AG09309 (cell line): ENCODE measurements around the gene KHDRBS2.

Experiments used
- DNase-seq: peaks from one replicate; pipeline ENCODE4 v3.0.0-alpha.2; 2010; ENCODE audit warnings: low read depth
- H3K4me3 ChIP-seq: 2 replicates; pipeline ENCODE4 v1.5.1; 2011; ENCODE audit warnings: mild to moderate bottlenecking, low read depth, low read length, moderate library complexity; ENCODE audit not compliant: control insufficient read depth
- CTCF ChIP-seq: IDR thresholded peaks from 2 replicates; pipeline ENCODE4 v1.5.1; 2011; ENCODE audit warnings: mild to moderate bottlenecking, low read depth, low read length, inconsistent platforms; ENCODE audit not compliant: insufficient read depth, control insufficient read depth; ENCODE audit errors: missing control alignments

KHDRBS2 gene

GRCh38 chr6:62288974-62289373 is 2.9 kb upstream of the KHDRBS2 start:
- DNase-seq, result no peak
- TF ChIP-seq CTCF, result no peak
- no peak overlapping the region for H3K4me3 ChIP-seq

GRCh38 chr6:62288562-62288961 is 2.5 kb upstream of the KHDRBS2 start:
- no peak for DNase-seq
- no peak for TF ChIP-seq CTCF
- H3K4me3 ChIP-seq, result no peak overlapping the region

GRCh38 chr6:62286470-62286843 is 432 bp upstream of the KHDRBS2 start:
- no peak for DNase-seq
- H3K4me3 ChIP-seq, result no peak overlapping the region
- no peak for TF ChIP-seq CTCF

GRCh38 chr6:62284725-62285124 is 1.3 kb downstream of the KHDRBS2 start:
- no peak for TF ChIP-seq CTCF
- no peak for DNase-seq
- no peak overlapping the region for H3K4me3 ChIP-seq

- peak; percentile 37 for TF ChIP-seq CTCF
- no peak overlapping the region for H3K4me3 ChIP-seq
- no peak for DNase-seq
These were observed 2.1 kb downstream of the KHDRBS2 start for GRCh38 chr6:62283796-62284411.

GRCh38 chr6:62283365-62283764 is 2.7 kb downstream of the KHDRBS2 start:
- no peak for DNase-seq
- no peak overlapping the region for H3K4me3 ChIP-seq
- TF ChIP-seq CTCF, result no peak

- TF ChIP-seq CTCF, result no peak
- no peak for DNase-seq
- no peak overlapping the region for H3K4me3 ChIP-seq
These were observed 5.9 kb downstream of the KHDRBS2 start for GRCh38 chr6:62280099-62280498.
